HG03469 (cell line): ENCODE results near the gene FAM13B.
"Not testable (repeated sequence)": the region's sequence is repeated elsewhere in the genome, so short reads cannot be mapped to it uniquely, and the experiment has no call there.

Experiments
- ATAC-seq: cut with Tn5 transposase; IDR thresholded peaks from one replicate; pipeline ENCODE4 v1.9.1; 2021; ENCODE audit warnings: mild to moderate bottlenecking, moderate library complexity, moderate number of reproducible peaks; ENCODE audit not compliant: unreplicated experiment

Gene FAM13B

GRCh38 chr5:138035605-138036537 lies 3.0 kb upstream of the FAM13B start:
- peak; percentile 30 for ATAC-seq

- no peak for ATAC-seq
Observed at GRCh38 chr5:138033907-138034306, 1.0 kb upstream of the FAM13B start.

- ATAC-seq = peak; percentile 1
Observed at GRCh38 chr5:138033386-138033808, 518 bp upstream of the FAM13B start.

GRCh38 chr5:138032028-138032571 lies 779 bp downstream of the FAM13B start:
- ATAC-seq = peak; percentile 22

GRCh38 chr5:138029944-138030343 lies 2.9 kb downstream of the FAM13B start:
- no peak for ATAC-seq

- no peak for ATAC-seq
Observed at GRCh38 chr5:138029501-138029900, 3.4 kb downstream of the FAM13B start.

GRCh38 chr5:138028971-138029365 lies 3.9 kb downstream of the FAM13B start:
- ATAC-seq = no peak

GRCh38 chr5:138028262-138028970 lies 4.5 kb downstream of the FAM13B start:
- ATAC-seq = not testable (repeated sequence)

- not testable (repeated sequence) for ATAC-seq
Observed at GRCh38 chr5:138026793-138027192, 6.1 kb downstream of the FAM13B start.

GRCh38 chr5:138025285-138025684 lies 7.6 kb downstream of the FAM13B start:
- ATAC-seq = no peak

- ATAC-seq = no peak
Observed at GRCh38 chr5:138024117-138024516, 8.8 kb downstream of the FAM13B start.

- no peak for ATAC-seq
Observed at GRCh38 chr5:138022912-138023311, 10.0 kb downstream of the FAM13B start.

- ATAC-seq = no peak
Observed at GRCh38 chr5:138021771-138022170, 11.1 kb downstream of the FAM13B start.

- no peak for ATAC-seq
Observed at GRCh38 chr5:138018849-138019248, 14.0 kb downstream of the FAM13B start.

- ATAC-seq = no peak
Observed at GRCh38 chr5:138015916-138016315, 17.0 kb downstream of the FAM13B start.

GRCh38 chr5:138011991-138012390 lies 20.9 kb downstream of the FAM13B start:
- ATAC-seq = no peak

GRCh38 chr5:138000102-138000723 lies 32.7 kb downstream of the FAM13B start:
- no peak for ATAC-seq

- no peak for ATAC-seq
Observed at GRCh38 chr5:137997726-137998213, 35.1 kb downstream of the FAM13B start.

- no peak for ATAC-seq
Observed at GRCh38 chr5:137995749-137996128, 37.1 kb downstream of the FAM13B start.

- ATAC-seq = no peak
Observed at GRCh38 chr5:137995077-137995748, 37.7 kb downstream of the FAM13B start.
